Mononuclear cell (primary cell): ENCODE data around the gene MT1G. TPM values are rescaled to one million over a fixed set of nuclear protein-coding genes. Genes with fewer than 3 reads are reported as not detected.
"Not testable (repeated sequence)": the region's sequence is repeated elsewhere in the genome, so short reads cannot be mapped to it uniquely, and the experiment has no call there.

Experiments
- H3K27me3 ChIP-seq: 2 replicates; pipeline ENCODE4 v1.6.0; 2011; ENCODE audit warnings: low read length, control low read depth; ENCODE audit not compliant: insufficient read depth
- H3K4me1 ChIP-seq: 2 replicates; pipeline ENCODE4 v1.5.1; 2011; ENCODE audit warnings: mild to moderate bottlenecking, low read length, control low read depth; ENCODE audit not compliant: insufficient read depth
- H3K4me3 ChIP-seq: 2 replicates; pipeline ENCODE4 v1.5.1; 2011; ENCODE audit warnings: mild to moderate bottlenecking, low read length, moderate library complexity
- H3K9me3 ChIP-seq: 2 replicates; pipeline ENCODE4 v1.5.1; 2011; ENCODE audit warnings: low read depth, mild to moderate bottlenecking, control low read depth, low read length
- total RNA-seq: library from RNA; depleted of rRNA; stranded (reverse); fragments of >200 nt; gene quantifications from one replicate; pipeline ENCODE4 v1.2.3, GENCODE V29; 2012

Gene MT1G
- total RNA-seq, 1 donor, result not detected

- Histone ChIP-seq H3K4me3 (no peak overlapping the region), H3K27me3 (peaks cover 25% of the 10 kb centered on the region), H3K9me3 (no peaks in the 10 kb centered on the region), H3K4me1 (peaks cover 8% of the 10 kb centered on the region)
Observed at GRCh38 chr16:56677474-56677873, 9.6 kb upstream of the MT1G start.

- no peaks in the 10 kb centered on the region for H3K9me3 ChIP-seq
- H3K4me3 ChIP-seq, result no peak overlapping the region
- H3K4me1 ChIP-seq, result no peaks in the 10 kb centered on the region
- H3K27me3 ChIP-seq, result peaks cover 41% of the 10 kb centered on the region
Observed at GRCh38 chr16:56675685-56676210, 7.9 kb upstream of the MT1G start.

DNA sequence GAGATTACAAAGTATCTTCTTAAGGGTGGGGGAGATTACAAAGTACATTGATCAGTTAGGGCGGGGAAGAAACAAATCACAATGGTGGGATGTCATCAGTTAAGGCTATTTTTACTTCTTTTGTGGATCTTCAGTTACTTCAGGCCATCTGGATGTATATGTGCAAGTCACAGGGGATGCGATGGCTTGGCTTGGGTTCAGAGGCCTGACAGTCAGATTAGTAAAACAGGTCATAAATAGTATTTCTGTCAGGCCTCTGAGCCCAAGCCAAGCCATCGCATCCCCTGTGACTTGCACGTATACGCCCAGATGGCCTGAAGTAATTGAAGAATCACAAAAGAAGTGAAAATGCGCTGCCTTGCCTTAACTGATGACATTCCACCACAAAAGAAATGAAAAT, 6.7 kb upstream of the MT1G start:
- peaks cover 52% of the 10 kb centered on the region for H3K27me3 ChIP-seq
- not testable (repeated sequence) for H3K4me1 ChIP-seq

DNA sequence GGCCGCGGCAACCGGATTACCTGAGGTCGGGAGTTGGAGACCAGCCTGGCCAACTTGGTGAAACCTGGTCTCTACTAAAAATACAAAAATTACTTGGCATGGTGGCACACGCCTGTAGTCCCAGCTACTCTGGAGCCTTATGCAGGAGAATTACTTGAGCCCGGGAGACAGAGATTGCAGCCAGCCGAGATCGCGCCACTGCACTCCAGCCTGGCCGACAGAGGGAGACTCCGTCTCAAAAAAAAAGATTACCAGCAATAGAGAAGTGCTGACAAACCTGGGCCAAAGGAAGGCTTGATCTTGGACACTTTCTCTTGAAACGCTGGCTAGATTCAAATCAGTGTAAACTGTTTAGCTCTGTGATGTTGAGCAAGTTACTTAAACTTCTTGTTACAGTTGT, 6.1 kb upstream of the MT1G start:
- Histone ChIP-seq H3K4me1 (no peaks in the 10 kb centered on the region), H3K4me3 (no peak overlapping the region), H3K27me3 (peaks cover 59% of the 10 kb centered on the region), H3K9me3 (no peaks in the 10 kb centered on the region)

More for the DNA sequence above, 6.7 kb upstream of the MT1G start:
- H3K4me3 ChIP-seq, H3K9me3 ChIP-seq: not testable (repeated sequence)

DNA sequence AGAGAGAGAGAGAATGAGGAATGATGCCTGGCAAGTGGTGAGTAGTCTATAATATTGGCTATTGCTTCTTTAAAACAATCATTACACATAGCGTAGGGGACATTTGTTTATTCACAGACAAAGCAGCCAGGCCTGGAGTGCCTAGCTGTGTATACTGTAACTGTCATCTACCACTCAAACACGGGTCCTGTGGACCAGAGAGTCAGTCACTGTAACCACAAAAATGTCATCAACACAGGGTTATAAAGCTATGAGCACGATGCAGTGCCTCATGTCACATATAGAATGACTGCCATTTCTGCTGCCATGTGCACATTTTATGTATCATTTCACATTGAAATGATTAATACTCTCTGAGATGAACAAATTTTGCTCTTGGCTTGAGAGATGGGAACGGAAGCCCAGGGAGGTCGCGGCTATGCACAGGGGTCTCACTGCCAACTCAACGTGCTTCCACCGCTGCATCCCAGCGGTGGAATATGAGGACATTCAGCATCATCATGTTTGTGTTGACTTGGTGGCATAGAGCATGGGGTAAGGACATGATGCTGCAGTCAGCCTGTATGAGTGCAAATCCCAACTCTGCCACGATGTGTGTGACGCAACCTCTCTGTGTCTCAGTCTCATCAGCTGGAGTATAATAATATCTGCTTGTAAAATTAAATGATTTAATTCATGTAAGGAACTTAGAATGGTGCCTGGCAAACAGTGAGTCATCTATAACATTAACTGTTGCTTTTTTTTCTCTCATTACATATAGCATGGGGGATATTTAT, 5.1 kb upstream of the MT1G start:
- Histone ChIP-seq H3K9me3 (no peaks in the 10 kb centered on the region), H3K4me3 (no peak overlapping the region), H3K4me1 (no peaks in the 10 kb centered on the region), H3K27me3 (peaks cover 69% of the 10 kb centered on the region)

DNA sequence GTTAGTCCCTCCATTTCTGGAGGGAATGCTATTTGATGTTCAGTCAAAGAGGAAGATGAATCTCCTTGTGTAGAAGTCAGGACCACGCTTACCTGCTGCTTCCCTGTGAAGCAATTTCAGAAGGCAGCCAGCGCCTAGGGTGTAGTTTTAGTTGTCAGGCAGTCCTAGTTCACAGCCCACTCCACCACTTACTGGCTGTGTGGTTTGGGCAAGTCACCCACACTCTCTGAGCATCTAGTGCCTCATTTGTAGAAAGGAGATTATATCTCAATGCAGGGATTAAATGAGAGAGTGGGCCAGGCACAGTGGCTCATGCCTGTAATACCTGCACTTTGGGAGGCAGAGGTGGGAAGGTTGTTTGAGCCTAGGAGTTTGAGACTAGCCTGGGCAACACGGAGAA, 4.3 kb upstream of the MT1G start:
- H3K4me3 ChIP-seq, H3K4me1 ChIP-seq, H3K9me3 ChIP-seq: not testable (repeated sequence)
- H3K27me3 ChIP-seq, result peaks cover 76% of the 10 kb centered on the region

DNA sequence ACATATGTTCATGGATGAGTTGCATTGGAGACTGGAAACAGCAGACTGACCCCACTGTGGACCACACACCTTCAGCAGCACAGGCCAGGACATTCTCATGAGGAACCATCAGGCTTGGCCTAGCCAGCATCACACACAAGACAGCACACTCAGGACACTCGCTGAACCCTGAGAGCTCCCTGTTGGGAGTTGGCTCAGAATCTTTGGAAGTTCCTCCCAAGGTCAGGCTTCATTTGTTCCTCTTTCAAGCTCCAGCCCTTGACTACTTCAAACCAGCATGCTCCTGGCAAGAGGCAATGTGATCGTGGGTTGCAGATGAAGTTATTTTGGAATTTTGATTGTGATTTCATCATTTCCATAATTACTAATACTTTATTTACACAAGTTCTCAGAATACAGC, 3.8 kb upstream of the MT1G start:
- peaks cover 81% of the 10 kb centered on the region for H3K27me3 ChIP-seq

GRCh38 chr16:56670620-56670934, 2.7 kb upstream of the MT1G start:
- Histone ChIP-seq H3K4me1 (no peaks in the 10 kb centered on the region), H3K9me3 (no peaks in the 10 kb centered on the region), H3K27me3 (peaks cover 88% of the 10 kb centered on the region), H3K4me3 (no peak overlapping the region)

More for the DNA sequence above, 3.8 kb upstream of the MT1G start:
- H3K4me3 ChIP-seq, H3K4me1 ChIP-seq, H3K9me3 ChIP-seq: not testable (repeated sequence)

- H3K4me1 ChIP-seq, result no peaks in the 10 kb centered on the region
- no peak overlapping the region for H3K4me3 ChIP-seq
- no peaks in the 10 kb centered on the region for H3K9me3 ChIP-seq
- H3K27me3 ChIP-seq, result peaks cover 86% of the 10 kb centered on the region
Observed at GRCh38 chr16:56669840-56670619, 2.2 kb upstream of the MT1G start.

GRCh38 chr16:56669005-56669839, 1.4 kb upstream of the MT1G start, which contains the start of gene MT1H:
Gene MT1H, plus strand, starts transcription at chr16:56669814. Its CDS starts 71 bp downstream, at chr16:56669885.
- H3K27me3 ChIP-seq, result peaks cover 93% of the 10 kb centered on the region
- H3K9me3 ChIP-seq, result no peaks in the 10 kb centered on the region
- no peaks in the 10 kb centered on the region for H3K4me1 ChIP-seq
- no peak within 1 kb of the TSS for H3K4me3 ChIP-seq

GRCh38 chr16:56665286-56666261, 2.3 kb downstream of the MT1G start:
- peaks cover 81% of the 10 kb centered on the region for H3K27me3 ChIP-seq
- H3K4me3 ChIP-seq, H3K9me3 ChIP-seq, H3K4me1 ChIP-seq: not testable (repeated sequence)

- no peaks in the 10 kb centered on the region for H3K9me3 ChIP-seq
- peaks cover 70% of the 10 kb centered on the region for H3K27me3 ChIP-seq
Observed at GRCh38 chr16:56664506-56664905, 3.4 kb downstream of the MT1G start.

GRCh38 chr16:56662357-56663354, 5.2 kb downstream of the MT1G start:
- peaks cover 14% of the 10 kb centered on the region for H3K4me1 ChIP-seq
- H3K4me3 ChIP-seq, result peak overlapping the region; percentile 19
- no peaks in the 10 kb centered on the region for H3K9me3 ChIP-seq
- H3K27me3 ChIP-seq, result peaks cover 52% of the 10 kb centered on the region

More at GRCh38 chr16:56664506-56664905, 3.4 kb downstream of the MT1G start:
- Histone ChIP-seq H3K4me3 (no peak overlapping the region), H3K4me1 (peaks cover 4% of the 10 kb centered on the region)
